Glutamatergic neuron (in vitro differentiated cells): ENCODE results near the gene GRM7. TPM values are rescaled to one million over a fixed set of nuclear protein-coding genes. Genes with fewer than 3 reads are reported as not detected.

Experiments used
- DNase-seq: peaks from one replicate; pipeline ENCODE4 v3.0.0; 2022
- H3K27ac Mint-ChIP-seq: one replicate; pipeline ENCODE4 v1.8.0; 2020; ENCODE audit warnings: mild to moderate bottlenecking, mixed read lengths, inconsistent platforms; ENCODE audit not compliant: unreplicated experiment
- H3K27me3 Mint-ChIP-seq: one replicate; pipeline ENCODE4 v1.8.0; 2020; ENCODE audit warnings: mild to moderate bottlenecking, moderate library complexity, mixed read lengths, inconsistent platforms; ENCODE audit not compliant: unreplicated experiment
- H3K36me3 Mint-ChIP-seq: one replicate; pipeline ENCODE4 v1.8.0; 2020; ENCODE audit warnings: mild to moderate bottlenecking, mixed read lengths, inconsistent platforms; ENCODE audit not compliant: unreplicated experiment
- H3K4me1 Mint-ChIP-seq: one replicate; pipeline ENCODE4 v1.8.0; 2020; ENCODE audit warnings: mild to moderate bottlenecking, low read depth, mixed read lengths, inconsistent platforms; ENCODE audit not compliant: unreplicated experiment
- H3K4me3 Mint-ChIP-seq: one replicate; pipeline ENCODE4 v1.8.0; 2020; ENCODE audit warnings: mild to moderate bottlenecking, mixed read lengths, inconsistent platforms; ENCODE audit not compliant: unreplicated experiment
- H3K9me3 Mint-ChIP-seq: one replicate; pipeline ENCODE4 v1.8.0; 2020; ENCODE audit warnings: mild to moderate bottlenecking, moderate library complexity, mixed read lengths, inconsistent platforms; ENCODE audit not compliant: unreplicated experiment
- CTCF ChIP-seq: fragments of 200-600 bp; sonication (generic); IDR thresholded peaks from one replicate; pipeline ENCODE4 v1.5.0; 2021; ENCODE audit not compliant: partially characterized antibody, unreplicated experiment
- total RNA-seq: library from RNA; stranded (reverse); fragmentation: NEBNext Ultra II Directional; extraction: Animal tissue kit (Norgen Biotek cat#: 25700); gene quantifications from one replicate; pipeline ENCODE4 v1.2.1, GENCODE V29; 2021; ENCODE audit not compliant: unreplicated experiment

GRM7 gene
- total RNA-seq, 1 donor from 2014 or later = 1.4 TPM

- Mint-ChIP-seq H3K36me3 (peaks cover 4% of the 10 kb centered on the region), H3K4me1 (no peaks in the 10 kb centered on the region), H3K9me3 (no peaks in the 10 kb centered on the region), H3K27me3 (no peaks in the 10 kb centered on the region), H3K4me3 (no peak overlapping the region), H3K27ac (no peak overlapping the region)
- no peak for DNase-seq
- no peak for TF ChIP-seq CTCF
These were observed 826.7 kb downstream of the GRM7 start for GRCh38 chr3:7687428-7688147.

GRCh38 chr3:7692866-7693265 lies 832.0 kb downstream of the GRM7 start:
- Mint-ChIP-seq H3K27me3 (no peaks in the 10 kb centered on the region), H3K4me1 (peaks cover 7% of the 10 kb centered on the region), H3K27ac (no peak overlapping the region), H3K4me3 (no peak overlapping the region), H3K9me3 (no peaks in the 10 kb centered on the region), H3K36me3 (peaks cover 1% of the 10 kb centered on the region)
- TF ChIP-seq CTCF = no peak
- DNase-seq = no peak

- Mint-ChIP-seq H3K4me1 (peaks cover 7% of the 10 kb centered on the region), H3K27ac (no peak overlapping the region), H3K27me3 (no peaks in the 10 kb centered on the region), H3K4me3 (no peak overlapping the region), H3K9me3 (no peaks in the 10 kb centered on the region), H3K36me3 (no peaks in the 10 kb centered on the region)
- DNase-seq = no peak
- TF ChIP-seq CTCF = no peak
These were observed 833.1 kb downstream of the GRM7 start for GRCh38 chr3:7693976-7694375.

GRCh38 chr3:7695049-7695448 lies 834.1 kb downstream of the GRM7 start:
- Mint-ChIP-seq H3K36me3 (no peaks in the 10 kb centered on the region), H3K4me1 (peaks cover 10% of the 10 kb centered on the region), H3K9me3 (no peaks in the 10 kb centered on the region), H3K4me3 (no peak overlapping the region), H3K27ac (no peak overlapping the region), H3K27me3 (peaks cover under 1% of the 10 kb centered on the region)
- TF ChIP-seq CTCF = no peak
- DNase-seq = no peak

GRCh38 chr3:7696320-7696719 lies 835.4 kb downstream of the GRM7 start:
- no peak overlapping the region for H3K4me3 Mint-ChIP-seq
- no peak for DNase-seq
- H3K36me3 Mint-ChIP-seq = no peaks in the 10 kb centered on the region
- H3K9me3 Mint-ChIP-seq = peaks cover 5% of the 10 kb centered on the region
- peaks cover 19% of the 10 kb centered on the region for H3K4me1 Mint-ChIP-seq
- no peak for TF ChIP-seq CTCF
- no peak overlapping the region for H3K27ac Mint-ChIP-seq
- H3K27me3 Mint-ChIP-seq = peaks cover 2% of the 10 kb centered on the region
